ENCODE data around the gene KDELR1.

Gene KDELR1

DNA sequence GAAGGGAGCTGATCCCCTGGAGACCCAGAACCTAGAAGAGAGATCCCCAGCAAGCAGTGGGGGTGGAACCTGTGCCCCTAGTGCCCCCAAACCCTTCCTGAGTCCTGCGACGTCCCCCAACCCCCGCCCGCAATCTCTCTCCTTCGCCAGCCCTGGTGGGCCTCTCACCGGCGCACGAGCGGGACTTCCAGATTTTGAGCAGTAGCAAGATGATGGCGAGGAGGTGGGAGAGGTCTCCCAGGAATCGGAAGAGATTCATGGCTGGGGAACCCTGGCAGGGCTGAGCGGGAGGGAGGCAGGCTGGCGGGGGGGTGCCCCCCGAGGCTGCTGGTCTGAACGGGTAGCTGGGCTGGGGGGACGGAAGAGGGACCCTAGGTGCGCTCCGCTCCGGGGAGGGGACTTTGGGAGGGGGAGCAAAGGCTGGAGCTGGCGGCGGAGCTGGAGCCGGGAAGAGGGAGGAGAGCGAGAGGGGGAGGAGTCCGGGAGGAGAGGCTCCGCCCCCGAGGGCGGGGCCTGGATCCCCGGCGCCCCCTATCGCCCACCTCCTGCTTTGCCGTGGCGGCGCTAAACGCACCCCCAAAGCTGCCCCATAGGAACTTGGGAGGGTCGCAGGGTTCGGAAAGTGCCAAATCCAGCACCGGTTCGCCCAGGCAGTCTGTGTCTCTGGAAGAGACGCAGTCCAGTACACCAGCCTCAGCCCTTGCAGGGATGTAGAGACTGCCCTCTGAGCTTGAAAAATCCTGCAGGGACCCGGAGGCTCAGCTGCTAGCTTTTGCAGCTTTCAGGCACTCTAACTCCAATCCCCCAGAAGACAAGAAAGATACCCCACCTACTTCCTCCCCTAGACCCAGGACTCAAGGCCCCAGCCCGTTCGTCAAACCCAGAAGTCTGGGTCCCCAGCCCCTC is at the start of gene KDELR1:
KDELR1 (minus strand) TSS at position 452 of the 906 bp plus-strand sequence; CDS start at position 259, 193 bp downstream.
- peak; percentile 67 to 74 for DNase-seq

DNA sequence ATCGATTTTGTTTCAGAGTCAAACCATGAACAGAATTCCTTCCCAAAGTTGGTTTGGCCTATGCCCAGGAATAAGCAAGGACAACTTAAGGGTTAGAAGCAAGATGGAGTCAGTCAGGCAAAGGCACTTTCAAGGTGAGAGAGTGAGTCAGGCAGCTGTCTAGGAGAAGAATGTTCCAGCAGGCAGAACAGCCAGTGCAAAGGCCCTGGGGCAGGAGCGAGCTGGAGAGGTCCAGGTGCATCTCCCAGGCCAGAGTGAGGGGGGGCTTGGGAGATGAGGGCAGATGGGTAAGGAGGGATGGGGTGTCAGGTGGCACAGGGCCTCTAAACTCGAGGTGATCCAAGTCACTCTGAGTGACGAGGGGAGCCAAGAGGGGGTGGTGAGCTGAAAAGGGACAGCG is 45.2 kb upstream of the KDELR1 start:
- DNase-seq: no peak

DNA sequence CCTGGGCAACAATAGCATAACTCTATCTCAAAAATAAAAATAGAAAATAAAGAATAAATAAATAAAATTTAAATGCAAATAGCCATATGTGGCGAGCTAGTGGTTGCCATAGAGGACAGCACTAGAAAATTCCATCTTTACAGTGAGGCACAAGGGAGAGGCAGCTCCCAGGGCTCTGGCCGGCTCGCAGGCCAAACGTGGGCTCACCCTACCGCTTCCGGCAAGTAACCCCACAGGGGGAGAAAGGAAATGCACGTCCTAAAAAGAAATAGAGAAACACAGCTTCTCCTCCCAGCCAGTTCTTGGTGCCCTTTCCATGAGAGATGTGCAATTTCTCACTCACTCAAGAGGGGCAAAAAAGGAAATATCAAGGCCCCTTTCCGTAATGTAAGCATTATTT is 42.0 kb upstream of the KDELR1 start:
- no peak for DNase-seq

DNA sequence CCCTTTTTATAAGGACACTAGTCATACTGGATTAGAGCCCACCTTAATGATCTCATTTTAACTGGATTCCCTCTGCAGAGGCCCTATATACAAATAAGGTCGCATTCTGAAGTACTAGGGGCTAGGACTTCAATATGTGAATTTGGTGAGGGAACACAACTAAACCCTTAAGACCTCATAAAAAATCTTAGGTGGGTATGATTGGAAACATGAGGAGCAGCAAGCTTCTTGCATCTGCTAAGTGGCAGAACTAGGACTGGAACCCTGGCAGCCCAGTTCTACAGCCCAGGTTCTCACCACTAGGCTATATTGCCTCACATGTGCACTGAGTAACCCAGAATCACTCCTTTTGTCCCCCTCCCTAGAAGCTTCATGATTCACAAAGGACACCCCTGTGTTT is 37.3 kb upstream of the KDELR1 start:
- DNase-seq: no peak

DNA sequence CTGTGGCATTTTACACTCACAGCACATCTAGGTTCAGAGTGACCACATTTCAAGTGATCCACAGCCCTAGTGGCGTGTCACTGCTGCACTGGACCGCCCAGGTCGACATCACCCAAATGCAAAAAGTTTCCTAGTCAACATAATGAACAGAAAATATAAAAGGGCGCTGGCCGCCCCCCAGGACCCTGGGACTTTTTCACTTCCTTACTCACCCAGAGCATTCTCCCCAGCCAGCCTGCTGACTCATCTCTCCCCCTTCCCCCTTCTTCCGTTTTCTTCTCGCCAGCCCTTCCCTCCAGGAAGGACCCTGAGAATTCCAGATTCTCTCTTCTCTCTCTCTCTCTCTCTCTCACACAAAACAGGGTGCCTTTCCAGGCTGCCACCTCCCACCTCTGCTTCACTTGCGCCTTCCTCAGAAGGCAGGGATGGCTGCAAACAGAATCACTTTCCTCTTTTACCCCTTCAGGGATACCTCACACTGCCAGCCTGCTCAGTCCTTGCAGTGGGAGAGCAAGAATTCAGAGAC is 33.4 kb upstream of the KDELR1 start:
- no peak for DNase-seq

DNA sequence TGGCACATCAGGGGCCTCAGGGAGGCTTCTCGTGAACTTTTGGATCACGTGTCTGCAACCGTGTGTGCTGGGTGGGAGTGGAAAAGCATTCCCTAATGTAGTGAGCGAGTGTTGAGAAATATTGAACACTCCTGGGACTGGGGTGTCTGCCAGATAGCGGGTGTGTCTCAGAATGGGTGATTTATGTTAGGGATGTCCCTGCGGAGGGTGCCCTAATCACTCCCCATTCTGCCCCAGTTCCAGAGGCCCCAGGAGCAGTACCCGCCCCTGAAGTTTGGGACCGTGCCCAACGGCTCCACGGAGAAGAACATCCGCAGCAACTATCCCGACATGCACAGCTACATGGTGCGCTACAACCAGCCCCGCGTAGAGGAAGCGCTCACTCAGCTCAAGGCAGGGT is 30.2 kb upstream of the KDELR1 start:
- no peak for DNase-seq

DNA sequence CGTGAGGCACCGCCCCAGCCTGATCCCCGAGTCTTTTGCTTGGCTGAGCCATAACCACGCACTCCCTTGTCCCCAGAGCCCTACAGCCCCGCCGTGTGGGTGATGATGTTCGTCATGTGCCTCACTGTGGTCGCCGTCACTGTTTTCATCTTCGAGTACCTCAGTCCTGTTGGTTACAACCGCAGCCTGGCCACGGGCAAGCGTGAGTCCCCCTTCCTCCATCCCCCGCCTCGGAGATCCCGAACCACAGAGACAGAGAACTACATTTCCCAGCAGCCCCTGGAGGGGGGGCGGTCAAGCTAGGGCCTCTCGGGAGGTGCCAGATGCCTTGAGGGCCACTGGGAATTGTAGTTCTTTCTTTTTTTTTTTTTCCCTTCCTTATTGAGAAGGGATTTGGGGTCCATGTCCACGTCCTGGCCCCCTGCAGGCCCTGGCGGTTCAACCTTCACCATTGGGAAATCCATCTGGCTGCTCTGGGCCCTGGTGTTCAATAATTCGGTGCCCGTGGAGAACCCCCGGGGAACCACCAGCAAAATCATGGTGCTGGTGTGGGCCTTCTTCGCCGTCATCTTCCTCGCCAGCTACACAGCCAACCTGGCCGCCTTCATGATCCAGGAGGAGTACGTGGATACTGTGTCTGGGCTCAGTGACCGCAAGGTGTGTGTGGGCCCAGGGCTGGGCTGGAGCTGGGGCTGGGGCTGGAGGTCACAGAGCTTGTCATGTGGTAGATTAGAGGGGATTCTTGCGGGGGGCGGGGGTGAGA is 28.0 kb upstream of the KDELR1 start:
- peak; percentile 83 to 85 for DNase-seq

DNA sequence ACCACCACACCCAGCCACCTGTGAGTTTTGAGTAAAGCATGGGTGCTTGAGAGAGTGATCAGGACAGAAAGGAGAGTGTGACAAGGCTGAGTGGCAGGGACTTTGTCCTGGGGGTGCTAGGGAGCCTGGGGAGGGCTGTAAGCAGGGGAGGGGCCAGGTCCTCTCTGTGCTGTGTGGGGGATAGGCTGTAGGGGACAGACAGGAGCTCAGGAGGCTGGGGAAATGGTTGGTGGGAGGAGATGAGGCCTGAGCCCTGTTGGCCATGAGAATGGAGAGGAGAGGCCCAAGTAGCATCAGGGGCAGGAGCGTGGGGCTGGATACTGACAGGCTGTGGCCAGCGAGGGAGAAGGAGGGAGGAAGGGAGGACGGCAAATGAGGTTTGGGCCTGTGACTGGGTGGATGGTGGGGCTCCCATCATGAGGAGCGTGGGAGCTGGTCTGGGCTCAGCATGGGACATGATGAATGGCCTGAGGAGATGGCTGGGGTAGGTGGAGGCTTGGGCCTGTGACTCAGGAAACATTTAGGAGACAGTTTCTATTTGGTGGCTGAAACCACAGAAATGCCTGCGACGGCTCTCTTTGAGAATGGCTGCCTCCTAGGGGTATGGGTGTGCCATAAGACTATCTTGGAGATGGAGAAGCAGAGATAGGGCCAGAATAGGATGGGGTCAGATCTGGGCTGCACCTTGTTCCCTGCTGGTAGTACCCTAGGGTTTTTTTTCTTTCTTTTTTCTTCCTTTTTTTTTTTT is 27.1 kb upstream of the KDELR1 start:
- DNase-seq: no peak

DNA sequence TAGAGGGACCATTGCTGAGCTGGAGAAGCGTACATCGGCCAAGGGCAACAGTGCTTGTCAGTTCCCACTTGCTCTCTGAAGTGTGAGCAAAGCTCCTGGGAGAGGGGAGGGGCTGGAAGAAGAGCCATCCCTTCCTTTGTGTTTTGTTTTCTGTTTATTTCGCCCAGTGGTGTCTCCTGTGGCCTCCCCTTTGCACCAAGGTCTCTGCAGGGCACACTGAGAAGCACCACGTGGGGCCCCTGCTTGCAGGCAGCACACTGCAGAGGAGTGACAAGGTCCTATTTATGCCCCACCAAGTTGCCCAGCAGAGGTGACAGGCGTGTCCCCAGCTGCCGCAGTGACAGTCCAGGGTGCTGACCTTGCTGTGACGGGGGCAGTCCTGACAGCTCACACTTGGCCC is 26.1 kb upstream of the KDELR1 start:
- no peak for DNase-seq

DNA sequence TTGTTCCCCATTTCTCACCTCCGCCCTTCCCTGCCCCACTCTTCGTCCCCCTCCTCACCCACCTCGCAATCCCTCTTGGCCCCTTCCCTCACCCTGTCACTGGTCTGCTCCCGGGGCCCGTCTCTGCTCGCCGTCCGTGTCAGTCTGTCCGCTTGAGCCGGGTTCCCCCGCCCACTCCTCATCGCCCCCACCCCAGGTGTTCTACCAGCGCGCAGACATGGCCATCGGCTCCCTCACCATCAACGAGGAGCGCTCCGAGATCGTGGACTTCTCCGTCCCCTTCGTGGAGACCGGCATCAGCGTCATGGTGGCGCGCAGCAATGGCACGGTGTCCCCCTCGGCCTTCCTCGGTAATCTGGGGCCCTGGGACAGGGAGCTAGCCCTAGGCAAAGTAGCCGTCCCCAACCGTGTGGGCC is 24.5 kb upstream of the KDELR1 start:
- DNase-seq: no peak

DNA sequence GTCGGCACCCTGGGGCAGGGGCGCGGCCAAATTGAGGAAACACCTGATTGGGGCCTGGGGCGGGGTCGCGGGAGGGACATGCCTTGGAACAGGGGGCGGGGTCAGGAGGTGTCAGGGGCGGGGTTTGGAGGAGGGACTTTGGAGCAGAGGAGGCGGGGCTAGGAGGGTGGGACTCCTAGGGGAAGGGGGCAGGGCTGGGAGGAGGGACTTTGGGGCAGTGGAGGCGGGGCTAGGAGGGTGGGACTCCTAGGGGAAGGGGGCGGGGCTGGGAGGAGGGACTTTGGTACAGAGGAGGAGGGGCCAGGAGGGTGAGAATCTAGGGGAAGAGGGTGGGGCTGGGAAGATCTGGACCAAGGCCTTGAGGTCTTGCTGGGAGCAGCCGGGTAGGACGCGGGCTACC is 24.0 kb upstream of the KDELR1 start:
- DNase-seq: peak; percentile 84

DNA sequence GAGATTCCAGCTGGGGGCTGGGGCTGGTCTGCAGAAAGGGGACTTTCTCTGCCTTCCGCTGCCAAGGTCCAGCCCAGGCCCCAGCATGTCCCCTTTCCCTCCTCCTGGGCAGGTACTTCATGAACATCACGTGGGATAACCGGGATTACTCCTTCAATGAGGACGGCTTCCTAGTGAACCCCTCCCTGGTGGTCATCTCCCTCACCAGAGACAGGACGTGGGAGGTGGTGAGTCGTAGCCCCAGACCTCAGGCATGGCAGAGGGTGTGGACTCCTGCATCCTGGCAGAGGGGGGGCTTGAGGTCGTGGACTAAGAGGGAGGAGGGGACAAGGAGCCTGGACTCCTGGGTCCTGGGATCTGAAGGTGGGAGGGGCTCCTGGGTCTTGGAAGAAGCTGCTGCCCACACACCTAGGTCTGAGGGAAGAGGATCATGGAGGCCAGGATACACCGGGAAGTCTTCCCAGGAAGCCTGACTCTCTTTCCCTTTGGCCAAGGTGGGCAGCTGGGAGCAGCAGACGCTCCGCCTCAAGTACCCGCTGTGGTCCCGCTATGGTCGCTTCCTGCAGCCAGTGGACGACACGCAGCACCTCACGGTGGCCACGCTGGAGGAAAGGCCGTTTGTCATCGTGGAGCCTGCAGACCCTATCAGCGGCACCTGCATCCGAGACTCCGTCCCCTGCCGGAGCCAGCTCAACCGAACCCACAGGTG is 22.7 kb upstream of the KDELR1 start:
- DNase-seq: no peak

DNA sequence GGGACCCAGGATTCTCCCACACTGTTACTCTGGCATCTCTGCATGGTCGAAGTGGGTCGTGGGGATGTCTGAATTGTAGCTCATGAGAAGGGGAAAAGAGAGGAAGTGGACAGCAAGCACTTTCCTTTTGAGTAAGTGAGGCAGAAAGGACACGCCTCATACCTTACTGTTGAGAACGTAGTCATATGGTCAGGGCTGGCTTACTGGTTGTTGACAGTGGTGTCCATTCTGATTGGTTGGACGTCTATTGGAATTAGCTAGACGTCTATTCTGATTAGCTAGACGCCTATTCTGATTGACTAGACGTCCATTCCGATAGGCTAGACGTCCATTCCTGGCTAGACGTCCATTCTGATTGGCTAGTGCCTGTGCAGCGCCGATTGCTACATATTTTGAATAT is 14.5 kb upstream of the KDELR1 start:
- DNase-seq: no peak

DNA sequence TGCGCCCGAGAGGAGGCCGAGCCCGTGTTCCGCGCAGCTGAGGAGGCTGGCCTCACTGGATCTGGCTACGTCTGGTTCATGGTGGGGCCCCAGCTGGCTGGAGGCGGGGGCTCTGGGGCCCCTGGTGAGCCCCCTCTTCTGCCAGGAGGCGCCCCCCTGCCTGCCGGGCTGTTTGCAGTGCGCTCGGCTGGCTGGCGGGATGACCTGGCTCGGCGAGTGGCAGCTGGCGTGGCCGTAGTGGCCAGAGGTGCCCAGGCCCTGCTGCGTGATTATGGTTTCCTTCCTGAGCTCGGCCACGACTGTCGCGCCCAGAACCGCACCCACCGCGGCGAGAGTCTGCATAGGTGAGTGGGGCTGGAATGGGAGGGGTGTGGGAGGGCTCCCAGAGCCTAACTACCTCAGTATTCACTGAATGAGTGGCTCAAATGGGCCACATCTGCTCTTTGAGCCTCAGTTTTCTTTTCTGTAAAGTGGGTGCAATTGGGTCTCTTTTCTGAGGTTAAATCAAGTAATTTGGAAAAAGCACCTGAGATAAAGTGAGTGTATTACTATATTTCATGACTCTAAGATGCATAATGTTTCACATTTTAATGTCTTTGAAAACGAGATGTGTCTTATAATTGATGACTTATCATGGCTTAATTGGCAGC is 13.8 kb upstream of the KDELR1 start:
- no peak for DNase-seq

DNA sequence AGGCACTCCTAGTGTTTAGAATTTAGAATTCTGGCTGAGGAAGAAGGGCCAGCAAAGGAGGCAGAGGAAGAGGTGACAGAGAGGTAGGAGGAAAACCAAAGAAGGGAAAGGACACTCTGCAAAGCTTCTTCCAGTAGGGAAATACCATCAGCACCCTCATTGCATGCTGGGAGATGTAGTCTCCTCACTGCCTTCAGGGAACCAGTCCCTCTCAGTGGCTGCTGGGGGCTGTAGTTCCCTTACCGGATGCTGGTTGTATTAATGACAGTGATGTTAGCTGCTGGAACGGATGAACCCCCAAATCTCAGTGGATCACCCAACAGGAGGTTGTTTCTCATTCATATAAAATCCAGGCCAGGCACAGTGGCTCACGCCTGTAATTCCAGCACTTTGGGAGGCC is 12.3 kb upstream of the KDELR1 start:
- peak; percentile 72 to 73 for DNase-seq

DNA sequence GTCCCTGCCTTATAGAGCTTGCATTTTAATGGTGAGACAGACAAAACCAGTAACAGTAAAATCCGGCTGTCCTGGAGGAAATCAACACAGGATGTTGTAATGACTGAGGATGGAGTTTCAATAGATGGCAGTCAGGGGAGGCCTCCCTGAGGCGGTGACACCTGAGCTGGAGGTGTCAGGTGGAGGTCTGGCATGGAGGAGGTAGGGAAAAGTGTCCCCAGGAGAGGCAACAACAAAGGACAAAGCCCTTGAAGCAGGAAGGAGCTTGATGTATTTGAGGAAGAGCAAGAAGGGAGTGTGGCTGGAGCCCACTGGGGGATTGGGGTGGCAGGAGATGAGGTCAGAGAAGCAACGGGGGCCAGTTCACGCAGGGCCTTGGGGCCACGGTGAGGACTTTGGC is 9.9 kb upstream of the KDELR1 start:
- DNase-seq: no peak

DNA sequence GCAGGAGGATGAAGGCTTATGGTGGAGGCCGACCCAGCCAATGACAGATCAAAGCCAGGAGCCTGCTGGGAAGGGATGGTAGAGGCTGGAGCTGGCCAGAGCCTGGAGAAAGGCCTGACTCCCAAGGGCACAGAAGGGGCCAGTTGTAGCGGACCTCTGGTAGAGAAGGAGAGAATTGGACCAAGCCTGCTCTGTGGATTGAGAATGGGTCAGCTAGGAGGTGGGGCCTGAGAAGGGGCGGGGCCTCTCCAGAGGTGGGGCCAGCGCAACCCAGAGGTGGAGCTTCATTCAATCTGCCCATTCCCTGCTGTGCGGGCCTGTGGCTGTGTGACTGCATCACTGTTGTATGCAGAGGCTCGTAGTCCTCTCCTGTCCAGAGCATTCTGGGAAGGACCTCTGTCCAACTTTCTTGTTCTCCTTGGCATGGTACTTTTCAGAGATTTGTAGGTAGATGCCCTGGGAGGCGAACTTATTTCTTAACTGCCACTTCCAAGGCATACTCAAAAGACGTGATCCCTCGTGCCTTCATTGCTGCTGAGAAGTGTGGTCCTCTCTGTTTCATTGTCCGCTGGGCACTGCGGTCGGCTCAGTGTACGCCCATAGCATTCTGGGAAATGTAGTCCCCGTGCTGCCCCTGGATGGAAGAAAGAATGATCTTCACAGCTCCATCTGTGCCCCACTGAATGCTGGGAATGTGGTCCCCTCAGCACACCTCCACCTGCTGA is 8.8 kb upstream of the KDELR1 start:
- peak; percentile 31 to 50 for DNase-seq

DNA sequence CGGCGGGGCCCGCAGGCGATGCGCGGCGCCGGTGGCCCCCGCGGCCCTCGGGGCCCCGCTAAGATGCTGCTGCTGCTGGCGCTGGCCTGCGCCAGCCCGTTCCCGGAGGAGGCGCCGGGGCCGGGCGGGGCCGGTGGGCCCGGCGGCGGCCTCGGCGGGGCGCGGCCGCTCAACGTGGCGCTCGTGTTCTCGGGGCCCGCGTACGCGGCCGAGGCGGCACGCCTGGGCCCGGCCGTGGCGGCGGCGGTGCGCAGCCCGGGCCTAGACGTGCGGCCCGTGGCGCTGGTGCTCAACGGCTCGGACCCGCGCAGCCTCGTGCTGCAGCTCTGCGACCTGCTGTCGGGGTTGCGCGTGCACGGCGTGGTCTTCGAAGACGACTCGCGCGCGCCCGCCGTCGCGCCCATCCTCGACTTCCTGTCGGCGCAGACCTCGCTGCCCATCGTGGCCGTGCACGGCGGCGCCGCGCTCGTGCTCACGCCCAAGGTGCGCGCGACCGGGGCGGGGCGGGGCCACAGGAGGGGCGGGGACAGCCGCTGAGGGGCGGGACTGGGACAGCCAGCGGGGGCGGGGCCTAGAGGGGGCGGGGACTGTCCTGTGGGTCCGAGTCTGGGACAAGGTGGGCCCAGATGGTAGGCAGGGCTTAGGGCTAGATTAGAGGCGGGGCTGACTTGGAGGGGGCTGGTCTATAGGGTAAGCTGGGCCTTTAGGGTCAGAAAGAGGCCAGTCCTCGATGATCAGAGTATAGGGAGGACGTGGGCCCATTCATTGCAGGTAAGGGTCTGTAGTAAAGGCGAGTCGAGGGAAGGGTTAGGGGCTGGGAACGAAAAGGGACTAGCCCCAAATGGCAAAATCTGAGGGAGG is 7.3 kb upstream of the KDELR1 start:
- DNase-seq: peak; percentile 88 to 91

DNA sequence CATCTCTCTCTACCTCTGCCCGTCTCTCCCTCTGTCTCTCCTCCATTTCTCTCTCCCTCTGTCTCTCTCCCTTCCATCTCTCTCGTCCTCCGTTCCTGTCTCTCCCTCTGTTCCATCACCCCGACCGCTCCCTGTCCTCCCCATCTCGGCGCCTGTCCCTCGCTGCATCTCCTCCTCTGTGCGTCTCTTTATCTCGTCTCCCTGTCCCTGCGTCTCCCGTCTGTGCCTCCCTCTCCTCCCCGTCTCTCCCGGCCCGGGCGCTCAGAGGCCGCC is 6.7 kb upstream of the KDELR1 start:
- DNase-seq: peak in 1 of 2 donors; percentile 19
